HCT116 (cell line): ENCODE measurements around the gene FAM193B. TPM values are rescaled to one million over a fixed set of nuclear protein-coding genes. Genes with fewer than 3 reads are reported as not detected.
A peak's percentile ranks its signal among the peaks of the same experiment; 100 is the strongest.

ENCODE experiments used
- ATAC-seq: fragments of 200-7000 bp; cut with Tn5 transposase; 2 replicates; pipeline ENCODE4 v1.9.1; 2020; ENCODE audit warnings: mild to moderate bottlenecking, moderate library complexity
- BruUV-seq: library from RNA; stranded (reverse); fragments of 400-500 nt; replicated peaks from 2 replicates; lab custom pipeline; 2021; lab: Mats Ljungman, UMichigan
- CTCF ChIA-PET: fragments of 300-600 bp; sonication (Branson Sonifier 250); formaldehyde crosslinking; loops from one replicate; lab custom pipeline; 2021; ENCODE audit warnings: antibody characterized with exemption; lab: Charles Lee
- POLR2A ChIA-PET: fragments of 300-600, 350-600 bp; sonication (Branson Sonifier 250); formaldehyde crosslinking; loops from one replicate; lab custom pipeline; 2021; ENCODE audit warnings: antibody characterized with exemption; lab: Charles Lee
- RAD21 ChIA-PET, 2 experiments: fragments of 300-600 bp; sonication (Branson Sonifier 250); formaldehyde crosslinking; loops; one replicate each; lab custom pipeline; 2023; ENCODE audit warnings: low total read pairs in 2 of 2; ENCODE audit not compliant: uncharacterized antibody in 2 of 2, unreplicated experiment in 2 of 2, low non-redundant PET in 1 of 2; lab: Charles Lee
- DNase-seq: peaks from one replicate; pipeline ENCODE4 v3.0.0-alpha.2; 2010; ENCODE audit warnings: low read depth, low spot score
- H2AFZ ChIP-seq: fragments of 200-600 bp; shearing (Covaris generic), sonication (generic); 2 replicates; pipeline ENCODE4 v1.6.1; 2017; ENCODE audit warnings: low read depth, mixed run types, mixed read lengths, antibody characterized with exemption, low read length; ENCODE audit not compliant: poor library complexity, severe bottlenecking
- H3K27ac ChIP-seq: 2 replicates; pipeline ENCODE4 v1.5.1; 2012; ENCODE audit warnings: low read depth, low read length
- H3K27me3 ChIP-seq: fragments of 200-600 bp; sonication (generic); 2 replicates; pipeline ENCODE4 v1.6.1; 2016; ENCODE audit warnings: mixed run types, low read length, mixed read lengths; ENCODE audit not compliant: insufficient read depth
- H3K36me3 ChIP-seq, 2 experiments: fragments of 200-500 bp in 1 of 2; fragments of 200-600 bp in 1 of 2; sonication (Bioruptor generic) in 1 of 2; sonication (generic) in 1 of 2; 2 replicates each; pipeline versions ENCODE4 v1.5.1 to v1.6.1; 2014 to 2016; ENCODE audit warnings: low read length in 2 of 2, inconsistent platforms in 1 of 2, mixed read lengths in 1 of 2, mixed run types in 1 of 2; ENCODE audit not compliant: insufficient read depth in 2 of 2, control insufficient read depth in 1 of 2
- H3K4me1 ChIP-seq, 2 experiments: fragments of 200-600 bp in 1 of 2; sonication (generic) in 1 of 2; 2 replicates each; pipeline versions ENCODE4 v1.5.1 to v1.6.1; 2012 to 2017; ENCODE audit warnings: low read length in 2 of 2, inconsistent platforms in 1 of 2, mild to moderate bottlenecking in 1 of 2, mixed read lengths in 1 of 2, mixed run types in 1 of 2, moderate library complexity in 1 of 2; ENCODE audit not compliant: insufficient read depth in 2 of 2, control insufficient read depth in 1 of 2
- H3K4me2 ChIP-seq: fragments of 200-600 bp; sonication (generic); 2 replicates; pipeline ENCODE4 v1.6.1; 2017; ENCODE audit warnings: mixed run types, low read length, mixed read lengths
- H3K4me3 ChIP-seq, 2 experiments: fragments of 200-600 bp in 1 of 2; sonication (generic) in 1 of 2; replicated peaks in 1 of 2; 2 replicates each; pipeline ENCODE4 v1.5.1; 2011 to 2016; ENCODE audit warnings: low read length in 2 of 2, control low read depth in 1 of 2, low read depth in 1 of 2, mild to moderate bottlenecking in 1 of 2, mixed read lengths in 1 of 2, mixed run types in 1 of 2
- H3K79me2 ChIP-seq: fragments of 200-600 bp; sonication (generic); 2 replicates; pipeline ENCODE4 v1.6.1; 2017; ENCODE audit warnings: mild to moderate bottlenecking, mixed run types, low read length, moderate library complexity, mixed read lengths; ENCODE audit not compliant: insufficient read depth
- H3K9ac ChIP-seq: fragments of 200-600 bp; sonication (generic); 2 replicates; pipeline ENCODE4 v1.6.1; 2016; ENCODE audit warnings: low read length, mixed read lengths
- H3K9me2 ChIP-seq: fragments of 200-600 bp; sonication (generic), shearing (Covaris generic); 2 replicates; pipeline ENCODE4 v1.6.1; 2017; ENCODE audit warnings: mixed run types, mild to moderate bottlenecking, moderate library complexity; ENCODE audit not compliant: insufficient read depth
- H3K9me3 ChIP-seq, 2 experiments: fragments of 200-500 bp in 1 of 2; fragments of 200-600 bp in 1 of 2; sonication (Bioruptor generic) in 1 of 2; sonication (generic) in 1 of 2; 2 replicates each; pipeline ENCODE4 v1.6.1; 2014 to 2017; ENCODE audit warnings: low read length in 2 of 2, mixed read lengths in 2 of 2, inconsistent platforms in 1 of 2, low read depth in 1 of 2, mild to moderate bottlenecking in 1 of 2, mixed run types in 1 of 2, moderate library complexity in 1 of 2; ENCODE audit not compliant: control insufficient read depth in 1 of 2, insufficient read depth in 1 of 2
- H4K20me1 ChIP-seq: fragments of 200-600 bp; sonication (generic), shearing (Covaris generic); 2 replicates; pipeline ENCODE4 v1.6.1; 2017; ENCODE audit warnings: mixed run types, mild to moderate bottlenecking, moderate library complexity; ENCODE audit not compliant: insufficient read depth
- ATF3 ChIP-seq: IDR thresholded peaks from 2 replicates; pipeline ENCODE4 v1.6.1; 2012
- CTCF ChIP-seq, 3 experiments: fragments of 200-600 bp in 1 of 3; sonication (generic) in 1 of 3; IDR thresholded peaks in 2 of 3; conservative IDR thresholded peaks in 1 of 3; 2 replicates each; pipeline ENCODE4 v1.5.1; 2012 to 2017; ENCODE audit warnings: low read depth in 2 of 3, low read length in 2 of 3, antibody characterized with exemption in 1 of 3, borderline replicate concordance in 1 of 3, control low read depth in 1 of 3, mild to moderate bottlenecking in 1 of 3, mixed read lengths in 1 of 3, mixed run types in 1 of 3, moderate library complexity in 1 of 3; ENCODE audit not compliant: insufficient read depth in 1 of 3
- EGR1 ChIP-seq: IDR thresholded peaks from 2 replicates; pipeline ENCODE4 v1.6.1; 2012; ENCODE audit warnings: low read depth
- ELF1 ChIP-seq: IDR thresholded peaks from 2 replicates; pipeline ENCODE4 v1.6.1; 2012; ENCODE audit warnings: low read depth, borderline replicate concordance
- EZH2 ChIP-seq: fragments of 200-600 bp; sonication (generic); IDR thresholded peaks from 2 replicates; pipeline ENCODE4 v1.6.1; 2017; ENCODE audit warnings: antibody characterized with exemption, mixed run types
- FOSL1 ChIP-seq: IDR thresholded peaks from 2 replicates; pipeline ENCODE4 v1.6.1; 2012; ENCODE audit warnings: low read depth
- POLR2A ChIP-seq: IDR thresholded peaks from 2 replicates; pipeline ENCODE4 v1.7.0; 2011; ENCODE audit warnings: borderline replicate concordance; ENCODE audit not compliant: insufficient read depth, insufficient read length; ENCODE audit errors: extremely low read depth
- RAD21 ChIP-seq: IDR thresholded peaks from 2 replicates; pipeline ENCODE4 v1.6.1; 2012; ENCODE audit warnings: low read depth, mild to moderate bottlenecking
- REST ChIP-seq: IDR thresholded peaks from 2 replicates; pipeline ENCODE4 v1.6.1; 2012; ENCODE audit warnings: low read depth
- SIN3A ChIP-seq: IDR thresholded peaks from 2 replicates; pipeline ENCODE4 v1.6.1; 2012; ENCODE audit warnings: low read depth
- SP1 ChIP-seq: IDR thresholded peaks from 2 replicates; pipeline ENCODE4 v1.6.1; 2012; ENCODE audit warnings: low read depth
- SRF ChIP-seq: IDR thresholded peaks from 2 replicates; pipeline ENCODE4 v1.6.1; 2012; ENCODE audit warnings: low read depth
- TCF7L2 ChIP-seq: IDR thresholded peaks from 2 replicates; pipeline ENCODE4 v1.7.0; 2011; ENCODE audit warnings: borderline replicate concordance, inconsistent platforms; ENCODE audit not compliant: insufficient read depth, insufficient read length; ENCODE audit errors: extremely low read depth
- intact Hi-C: fragments of 100-400 bp; cut with micrococcal nuclease; formaldehyde crosslinking; loops from 2 replicates; pipeline ENCODE4 v1.10.0; 2022
- total RNA-seq: library from RNA; stranded (reverse); gene quantifications from one replicate; pipeline ENCODE4 v1.2.1, GENCODE V29; 2021; ENCODE audit not compliant: unreplicated experiment

FAM193B gene
- total RNA-seq, 1 experiment from 2014 or later = 54.0 TPM

GRCh38 chr5:177603631-177604030 lies 49.3 kb upstream of the FAM193B start:
- peak overlapping the region; percentile 55 for H3K27ac ChIP-seq
- H3K9me3 ChIP-seq = no peaks in the 10 kb centered on the region
- no peaks in the 10 kb centered on the region for H3K27me3 ChIP-seq
- H4K20me1 ChIP-seq = no peaks in the 10 kb centered on the region
- no peaks in the 10 kb centered on the region; a peak in 1 of 4 replicates for H3K36me3 ChIP-seq
- H3K4me2 ChIP-seq = peak overlapping the region; percentile 83
- CTCF ChIA-PET = no interaction called here
- no peaks in the 10 kb centered on the region for H3K9me2 ChIP-seq
- H3K9ac ChIP-seq = peak overlapping the region; percentile 76
- peak overlapping the region; percentile 66 to 75 for H3K4me3 ChIP-seq
- H3K79me2 ChIP-seq = peaks cover 27% of the 10 kb centered on the region
- H3K4me1 ChIP-seq = peaks cover 21 to 38% of the 10 kb centered on the region in 2 experiments
- TF ChIP-seq ATF3 = no peak
- TF ChIP-seq SRF = no peak
- no peak for TF ChIP-seq SP1
- no peak for TF ChIP-seq FOSL1
- TF ChIP-seq EZH2 = no peak
- no peak for TF ChIP-seq SIN3A
- no peak for TF ChIP-seq POLR2A
- DNase-seq (no peak), ATAC-seq (no peak; the same call in 1 of the 2 replicates)
- no TSS peak for BruUV-seq
- no peak overlapping the region for H2AFZ ChIP-seq
- POLR2A ChIA-PET = interaction anchor here (1.6 kb wide), 1 partner anchor 11 kb away, joined by 6 read pairs; the partner anchor contains the start of gene TMED9
- intact Hi-C loops = loop anchor here (5.0 kb wide), 2 partner anchors 106 to 549 kb away; partner anchors contain the start of genes NHP2 and PDLIM7
- RAD21 ChIA-PET = no interaction called here

- Histone ChIP-seq H3K4me2 (no peak overlapping the region), H3K27me3 (no peaks in the 10 kb centered on the region), H3K4me3 (no peak overlapping the region), H2AFZ (no peak overlapping the region), H3K9me3 (no peaks in the 10 kb centered on the region), H3K27ac (no peak overlapping the region), H3K36me3 (no peaks in the 10 kb centered on the region; a peak in 1 of 4 replicates), H3K9ac (no peak overlapping the region), H3K4me1 (peaks cover 21 to 42% of the 10 kb centered on the region in 2 experiments), H3K9me2 (no peaks in the 10 kb centered on the region), H3K79me2 (peaks cover 27% of the 10 kb centered on the region), H4K20me1 (no peaks in the 10 kb centered on the region)
- BruUV-seq = no TSS peak
- TF ChIP-seq EGR1 (no peak), CTCF (IDR thresholded peaks at IDR 0.05 in 2 of 3, conservative IDR thresholded peaks at IDR 0.05 in 1 of 3; ENCODE audit: borderline replicate concordance in 1 of 3, insufficient read depth in 1 of 3, low read depth in 2 of 3, low read length in 2 of 3) (no peak), RAD21 (no peak), SP1 (no peak), ELF1 (no peak), TCF7L2 (no peak), EZH2 (no peak), ATF3 (no peak), REST (no peak), POLR2A (no peak)
- ATAC-seq (no peak), DNase-seq (no peak)
- ChIA-PET CTCF (no interaction called here), POLR2A (no interaction called here), RAD21 (no interaction called here)
- intact Hi-C loops = loop anchor here (5.0 kb wide), 2 partner anchors 105 to 550 kb away; partner anchors contain the start of genes NHP2 and PDLIM7
These were observed 48.1 kb upstream of the FAM193B start for GRCh38 chr5:177602458-177602830.
